ENCODE measurements around the gene OTX1.
"Not testable (repeated sequence)": the region's sequence is repeated elsewhere in the genome, so short reads cannot be mapped to it uniquely, and the experiment has no call there.

Gene OTX1

GRCh38 chr2:63050334-63051041 is at the start of gene OTX1:
Gene OTX1 (plus strand): TSS chr2:63050830. CDS start chr2:63052991, 2,161 bp downstream.
- DNase-seq, result peak; percentile 79

GRCh38 chr2:63001576-63001975 is 49.1 kb upstream of the OTX1 start:
- DNase-seq, result no peak

- no peak for DNase-seq
Observed at GRCh38 chr2:63003351-63003750, 47.3 kb upstream of the OTX1 start.

GRCh38 chr2:63007813-63008458 is 42.7 kb upstream of the OTX1 start:
- no peak for DNase-seq

- DNase-seq, result no peak
Observed at GRCh38 chr2:63008838-63009237, 41.8 kb upstream of the OTX1 start.

- DNase-seq, result no peak
Observed at GRCh38 chr2:63009490-63009889, 41.1 kb upstream of the OTX1 start.

GRCh38 chr2:63012541-63012940 is 38.1 kb upstream of the OTX1 start:
- DNase-seq, result no peak

- no peak for DNase-seq
Observed at GRCh38 chr2:63013438-63013837, 37.2 kb upstream of the OTX1 start.

GRCh38 chr2:63015389-63015788 is 35.2 kb upstream of the OTX1 start:
- no peak for DNase-seq

- DNase-seq, result no peak
Observed at GRCh38 chr2:63018439-63018838, 32.2 kb upstream of the OTX1 start.

- DNase-seq, result not testable (repeated sequence)
Observed at GRCh38 chr2:63019686-63020085, 30.9 kb upstream of the OTX1 start.

- DNase-seq, result no peak
Observed at GRCh38 chr2:63023444-63023843, 27.2 kb upstream of the OTX1 start.

- no peak for DNase-seq
Observed at GRCh38 chr2:63027220-63027619, 23.4 kb upstream of the OTX1 start.

- no peak for DNase-seq
Observed at GRCh38 chr2:63029058-63029457, 21.6 kb upstream of the OTX1 start.

GRCh38 chr2:63034526-63034925 is 16.1 kb upstream of the OTX1 start:
- DNase-seq, result no peak

GRCh38 chr2:63035169-63035568 is 15.5 kb upstream of the OTX1 start:
- no peak for DNase-seq

- DNase-seq, result no peak
Observed at GRCh38 chr2:63035660-63036059, 15.0 kb upstream of the OTX1 start.

GRCh38 chr2:63038034-63038433 is 12.6 kb upstream of the OTX1 start:
- DNase-seq, result no peak

GRCh38 chr2:63040586-63040985 is 10.0 kb upstream of the OTX1 start:
- DNase-seq, result no peak

GRCh38 chr2:63041592-63041991 is 9.0 kb upstream of the OTX1 start:
- no peak for DNase-seq

GRCh38 chr2:63044362-63045327 is 6.0 kb upstream of the OTX1 start:
- DNase-seq, result no peak

- no peak for DNase-seq
Observed at GRCh38 chr2:63046552-63046951, 4.1 kb upstream of the OTX1 start.

- no peak for DNase-seq
Observed at GRCh38 chr2:63046961-63047320, 3.7 kb upstream of the OTX1 start.
